HG02623 (cell line): ENCODE data around the gene MRPL45.

Experiments used
- ATAC-seq: cut with Tn5 transposase; IDR thresholded peaks from one replicate; pipeline ENCODE4 v1.9.1; 2021; ENCODE audit warnings: moderate library complexity; ENCODE audit not compliant: unreplicated experiment

Gene MRPL45

GRCh38 chr17:38324772-38325171 lies 27.8 kb downstream of the MRPL45 start:
- no peak for ATAC-seq

GRCh38 chr17:38325221-38325851 lies 28.4 kb downstream of the MRPL45 start:
- no peak for ATAC-seq

GRCh38 chr17:38326996-38327792 lies 30.2 kb downstream of the MRPL45 start:
- no peak for ATAC-seq

- no peak for ATAC-seq
Measured at GRCh38 chr17:38327936-38328335, 31.0 kb downstream of the MRPL45 start.

- ATAC-seq: no peak
Measured at GRCh38 chr17:38328620-38329019, 31.7 kb downstream of the MRPL45 start.

- no peak for ATAC-seq
Measured at GRCh38 chr17:38329284-38329683, 32.3 kb downstream of the MRPL45 start.

- no peak for ATAC-seq
Measured at GRCh38 chr17:38329808-38330730, 33.1 kb downstream of the MRPL45 start.

- no peak for ATAC-seq
Measured at GRCh38 chr17:38330941-38331411, 34.0 kb downstream of the MRPL45 start.

- ATAC-seq: no peak
Measured at GRCh38 chr17:38332735-38333134, 35.8 kb downstream of the MRPL45 start.

GRCh38 chr17:38333635-38334295 lies 36.8 kb downstream of the MRPL45 start:
- ATAC-seq: no peak

GRCh38 chr17:38334480-38335364 lies 37.8 kb downstream of the MRPL45 start:
- no peak for ATAC-seq

GRCh38 chr17:38336838-38337237 lies 39.9 kb downstream of the MRPL45 start:
- no peak for ATAC-seq

GRCh38 chr17:38338053-38338452 lies 41.1 kb downstream of the MRPL45 start:
- ATAC-seq: no peak

- no peak for ATAC-seq
Measured at GRCh38 chr17:38338535-38338934, 41.6 kb downstream of the MRPL45 start.

GRCh38 chr17:38339891-38340290 lies 42.9 kb downstream of the MRPL45 start:
- no peak for ATAC-seq

- no peak for ATAC-seq
Measured at GRCh38 chr17:38341035-38341721, 44.2 kb downstream of the MRPL45 start.

- no peak for ATAC-seq
Measured at GRCh38 chr17:38342886-38343607, 46.1 kb downstream of the MRPL45 start.

GRCh38 chr17:38343608-38344419 lies 46.8 kb downstream of the MRPL45 start, which contains the start of gene GPR179:
Gene GPR179 (minus strand): TSS chr17:38343956. CDS start chr17:38343789, 167 bp downstream.
- ATAC-seq: no peak
